Liver (tissue), 9 donors: ENCODE measurements around the gene CAPZA2. TPM values are rescaled to one million over a fixed set of nuclear protein-coding genes. Genes with fewer than 3 reads are reported as not detected.

Experiments used
- DNase-seq: peaks from one replicate; pipeline ENCODE4 v3.0.0-alpha.2; 2017; ENCODE audit warnings: low spot score
- H3K27ac ChIP-seq, 2 donors: one replicate each; pipeline ENCODE4 v1.7.0; 2013; ENCODE audit warnings: inconsistent platforms in 2 of 2, low read length in 2 of 2, control low read depth in 1 of 2, low read depth in 1 of 2, mild to moderate bottlenecking in 1 of 2
- H3K27me3 ChIP-seq, 4 donors: one replicate each; pipeline versions ENCODE4 v1.6.1 to v1.7.0; 2013; ENCODE audit warnings: low read length in 3 of 4, inconsistent platforms in 1 of 4, mild to moderate bottlenecking in 1 of 4, moderate library complexity in 1 of 4; ENCODE audit not compliant: control insufficient read depth in 4 of 4, insufficient read depth in 4 of 4
- H3K36me3 ChIP-seq, 4 donors: one replicate each; pipeline versions ENCODE4 v1.6.1 to v1.7.0; 2013; ENCODE audit warnings: low read length in 3 of 4, mild to moderate bottlenecking in 3 of 4, low read depth in 1 of 4, moderate library complexity in 1 of 4; ENCODE audit not compliant: control insufficient read depth in 4 of 4, insufficient read depth in 3 of 4
- H3K4me1 ChIP-seq, 4 donors: one replicate each; pipeline versions ENCODE4 v1.6.1 to v1.7.0; 2013; ENCODE audit warnings: low read length in 3 of 4, mild to moderate bottlenecking in 3 of 4, moderate library complexity in 1 of 4; ENCODE audit not compliant: control insufficient read depth in 4 of 4, insufficient read depth in 4 of 4
- H3K4me3 ChIP-seq, 3 donors: one replicate each; pipeline versions ENCODE4 v1.6.1 to v1.7.0; 2013; ENCODE audit warnings: low read length in 3 of 3, control low read depth in 1 of 3, low read depth in 1 of 3, mild to moderate bottlenecking in 1 of 3
- H3K9ac ChIP-seq, 2 donors: one replicate each; pipeline ENCODE4 v1.7.0; 2013; ENCODE audit warnings: low read length in 2 of 2, mild to moderate bottlenecking in 2 of 2, moderate library complexity in 2 of 2, control low read depth in 1 of 2, low read depth in 1 of 2
- H3K9me3 ChIP-seq, 4 donors: one replicate each; pipeline versions ENCODE4 v1.6.1 to v1.7.0; 2013; ENCODE audit warnings: low read length in 3 of 4; ENCODE audit not compliant: control insufficient read depth in 4 of 4
- ATF3 ChIP-seq: IDR thresholded peaks from 2 replicates; pipeline ENCODE4 v1.6.1; 2016; ENCODE audit warnings: antibody characterized with exemption
- CTCF ChIP-seq: fragments of 150-350 bp; IDR thresholded peaks from 2 replicates; pipeline ENCODE4 v1.5.1; 2017; ENCODE audit warnings: improper control_type of control experiment, low read depth, low read length; ENCODE audit not compliant: missing input control
- EGR1 ChIP-seq, 2 donors: IDR thresholded peaks; 2 replicates each; pipeline ENCODE4 v1.6.1; 2016 to 2018; ENCODE audit warnings: antibody characterized with exemption in 2 of 2, low read depth in 2 of 2
- FOXA1 ChIP-seq: IDR thresholded peaks from 2 replicates; pipeline ENCODE4 v1.6.1; 2016; ENCODE audit warnings: antibody characterized with exemption
- GABPA ChIP-seq, 2 donors: IDR thresholded peaks in 1 of 2; conservative IDR thresholded peaks in 1 of 2; 2 replicates each; pipeline ENCODE4 v1.6.1; 2016; ENCODE audit warnings: antibody characterized with exemption in 2 of 2, mild to moderate bottlenecking in 1 of 2, moderate library complexity in 1 of 2
- HNF4A ChIP-seq, 2 donors: conservative IDR thresholded peaks; 2 replicates each; pipeline ENCODE4 v1.6.1; 2016; ENCODE audit warnings: antibody characterized with exemption in 2 of 2, mild to moderate bottlenecking in 2 of 2
- HNF4G ChIP-seq: IDR thresholded peaks from 2 replicates; pipeline ENCODE4 v1.6.1; 2016; ENCODE audit warnings: antibody characterized with exemption
- JUND ChIP-seq, 2 donors: IDR thresholded peaks; 2 replicates each; pipeline ENCODE4 v1.6.1; 2016; ENCODE audit warnings: antibody characterized with exemption in 2 of 2
- NR2F2 ChIP-seq: IDR thresholded peaks from 2 replicates; pipeline ENCODE4 v1.6.1; 2016; ENCODE audit warnings: antibody characterized with exemption
- RAD21 ChIP-seq, 2 donors: IDR thresholded peaks; 2 replicates each; pipeline ENCODE4 v1.6.1; 2016; ENCODE audit warnings: antibody characterized with exemption in 2 of 2, mild to moderate bottlenecking in 2 of 2
- RXRA ChIP-seq, 2 donors: IDR thresholded peaks; 2 replicates each; pipeline ENCODE4 v1.6.1; 2017 to 2018; ENCODE audit warnings: antibody characterized with exemption in 2 of 2, mild to moderate bottlenecking in 1 of 2
- SP1 ChIP-seq: IDR thresholded peaks from 2 replicates; pipeline ENCODE4 v1.6.1; 2018; ENCODE audit warnings: antibody characterized with exemption, mild to moderate bottlenecking
- TAF1 ChIP-seq: conservative IDR thresholded peaks from 2 replicates; pipeline ENCODE4 v1.6.1; 2016; ENCODE audit warnings: antibody characterized with exemption, mild to moderate bottlenecking
- YY1 ChIP-seq: IDR thresholded peaks from 2 replicates; pipeline ENCODE4 v1.6.1; 2016; ENCODE audit warnings: antibody characterized with exemption, mild to moderate bottlenecking
- ZBTB33 ChIP-seq: IDR thresholded peaks from 2 replicates; pipeline ENCODE4 v1.6.1; 2016; ENCODE audit warnings: antibody characterized with exemption
- WGBS: extraction: QIAGEN DNeasy Blood & Tissue Kit; methylation state at CpG from one replicate; pipeline ENCODE4 v1.1.7; 2013; 5-methylcytosine and 5-hydroxymethylcytosine counted together
- polyA plus RNA-seq, 2 donors: library from polyadenylated mRNA; stranded (reverse) in 1 of 2; unstranded in 1 of 2; fragments of 200-250 nt in 1 of 2; fragments of >200 nt in 1 of 2; fragmentation: Nextera tagmentation in 1 of 2; extraction: Ambion mirVana in 1 of 2; gene quantifications; one replicate each; pipeline versions ENCODE4 v1.2.1 to v1.2.3, GENCODE V29; 2013 to 2015
- total RNA-seq, 2 donors: library from RNA; depleted of rRNA; stranded (reverse); fragments of >200 nt; gene quantifications; one replicate each; pipeline ENCODE4 v1.2.3, GENCODE V29; 2014
- TF ChIP-seq, protein P1 (sequence below): IDR thresholded peaks from 2 replicates; pipeline ENCODE4 v1.6.1; 2016; ENCODE audit warnings: antibody characterized with exemption, mild to moderate bottlenecking
- TF ChIP-seq, protein P2 (sequence below): IDR thresholded peaks from 2 replicates; pipeline ENCODE4 v1.6.1; 2016; ENCODE audit warnings: antibody characterized with exemption
- donor health status: healthy.
- donor health status: healthy.
- donor health status: healthy.
- donor health status: healthy.
- donor health status: healthy.

CAPZA2 gene
- total and polyA plus RNA-seq, 4 donors: 45.1 to 90.0 (median 69.1) TPM

DNA sequence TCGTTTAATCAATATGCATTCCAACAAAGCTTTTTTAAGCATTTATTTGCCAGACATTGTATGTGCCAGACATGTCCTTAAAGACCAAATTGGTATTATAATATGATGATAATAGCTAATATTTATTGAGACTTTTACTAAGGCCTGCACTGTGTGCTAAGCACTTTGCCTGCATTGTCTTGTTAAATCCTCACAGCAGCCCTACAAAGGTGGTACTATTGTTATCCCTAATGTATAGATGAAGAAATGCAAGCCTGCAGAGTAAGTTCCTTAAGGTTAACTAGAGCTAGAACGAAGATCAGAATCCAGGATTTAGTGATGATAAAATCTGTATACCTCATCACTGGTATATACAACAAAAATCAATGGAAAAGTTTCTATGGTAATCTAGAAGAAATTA is 5.3 kb upstream of the CAPZA2 start:
- Histone ChIP-seq H3K27ac (no peak overlapping the region), H3K4me3 (no peak overlapping the region), H3K9me3 (no peaks in the 10 kb centered on the region), H3K36me3 (no peaks in the 10 kb centered on the region), H3K4me1 (peaks cover 0 to 3% (median 3%) of the 10 kb centered on the region in 4 donors), H3K9ac (no peak overlapping the region), H3K27me3 (no peaks in the 10 kb centered on the region)
- TF ChIP-seq ZBTB33 (no peak), ATF3 (no peak), TAF1 (no peak)
- 91% methylated on average over 2 of the region's 2 CpGs for WGBS
- no peak for DNase-seq

DNA sequence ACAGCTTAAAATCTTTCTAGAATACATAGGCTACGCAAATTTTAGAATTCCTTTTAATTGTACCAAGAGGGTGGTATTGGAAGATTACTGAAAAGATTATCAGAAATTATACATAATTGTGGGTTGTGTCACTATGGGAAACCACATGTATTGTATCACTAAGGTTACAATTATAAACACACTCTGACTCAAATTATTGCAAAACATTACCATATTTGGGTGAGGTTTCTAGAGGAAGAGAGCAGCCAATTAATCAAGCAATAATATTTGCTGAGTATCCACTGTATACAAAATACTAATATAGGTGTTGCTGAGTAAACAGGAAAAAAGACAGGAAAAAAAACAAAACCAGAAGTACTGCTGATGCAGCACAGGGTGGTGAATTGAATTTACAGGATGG is 3.1 kb upstream of the CAPZA2 start:
- Histone ChIP-seq H3K4me3 (no peak overlapping the region), H3K27ac (no peak overlapping the region), H3K9ac (no peak overlapping the region), H3K27me3 (no peaks in the 10 kb centered on the region), H3K4me1 (peaks cover 0 to 14% (median 11%) of the 10 kb centered on the region in 4 donors), H3K9me3 (no peaks in the 10 kb centered on the region), H3K36me3 (no peaks in the 10 kb centered on the region)
- no peak for DNase-seq
- TF ChIP-seq, protein P1, sequence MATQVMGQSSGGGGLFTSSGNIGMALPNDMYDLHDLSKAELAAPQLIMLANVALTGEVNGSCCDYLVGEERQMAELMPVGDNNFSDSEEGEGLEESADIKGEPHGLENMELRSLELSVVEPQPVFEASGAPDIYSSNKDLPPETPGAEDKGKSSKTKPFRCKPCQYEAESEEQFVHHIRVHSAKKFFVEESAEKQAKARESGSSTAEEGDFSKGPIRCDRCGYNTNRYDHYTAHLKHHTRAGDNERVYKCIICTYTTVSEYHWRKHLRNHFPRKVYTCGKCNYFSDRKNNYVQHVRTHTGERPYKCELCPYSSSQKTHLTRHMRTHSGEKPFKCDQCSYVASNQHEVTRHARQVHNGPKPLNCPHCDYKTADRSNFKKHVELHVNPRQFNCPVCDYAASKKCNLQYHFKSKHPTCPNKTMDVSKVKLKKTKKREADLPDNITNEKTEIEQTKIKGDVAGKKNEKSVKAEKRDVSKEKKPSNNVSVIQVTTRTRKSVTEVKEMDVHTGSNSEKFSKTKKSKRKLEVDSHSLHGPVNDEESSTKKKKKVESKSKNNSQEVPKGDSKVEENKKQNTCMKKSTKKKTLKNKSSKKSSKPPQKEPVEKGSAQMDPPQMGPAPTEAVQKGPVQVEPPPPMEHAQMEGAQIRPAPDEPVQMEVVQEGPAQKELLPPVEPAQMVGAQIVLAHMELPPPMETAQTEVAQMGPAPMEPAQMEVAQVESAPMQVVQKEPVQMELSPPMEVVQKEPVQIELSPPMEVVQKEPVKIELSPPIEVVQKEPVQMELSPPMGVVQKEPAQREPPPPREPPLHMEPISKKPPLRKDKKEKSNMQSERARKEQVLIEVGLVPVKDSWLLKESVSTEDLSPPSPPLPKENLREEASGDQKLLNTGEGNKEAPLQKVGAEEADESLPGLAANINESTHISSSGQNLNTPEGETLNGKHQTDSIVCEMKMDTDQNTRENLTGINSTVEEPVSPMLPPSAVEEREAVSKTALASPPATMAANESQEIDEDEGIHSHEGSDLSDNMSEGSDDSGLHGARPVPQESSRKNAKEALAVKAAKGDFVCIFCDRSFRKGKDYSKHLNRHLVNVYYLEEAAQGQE: no peak
- TF ChIP-seq HNF4A (conservative IDR thresholded peaks at IDR 0.05) (no peak), HNF4G (no peak), GABPA (IDR thresholded peaks at IDR 0.05 in 1 of 2, conservative IDR thresholded peaks at IDR 0.05 in 1 of 2) (no peak), RAD21 (IDR thresholded peaks at IDR 0.05) (no peak), NR2F2 (no peak), EGR1 (IDR thresholded peaks at IDR 0.05; ENCODE audit: low read depth in 2 of 2) (no peak), ZBTB33 (no peak), TAF1 (no peak), CTCF (no peak), RXRA (IDR thresholded peaks at IDR 0.05) (no peak), YY1 (no peak), FOXA1 (no peak), JUND (IDR thresholded peaks at IDR 0.05) (no peak), SP1 (no peak), ATF3 (no peak)
- TF ChIP-seq, protein P2, sequence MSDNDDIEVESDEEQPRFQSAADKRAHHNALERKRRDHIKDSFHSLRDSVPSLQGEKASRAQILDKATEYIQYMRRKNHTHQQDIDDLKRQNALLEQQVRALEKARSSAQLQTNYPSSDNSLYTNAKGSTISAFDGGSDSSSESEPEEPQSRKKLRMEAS: no peak
- 94% methylated on average over 1 of the region's 1 CpG for WGBS
